ENCODE results near the gene SERP1. TPM values are rescaled to one million over a fixed set of nuclear protein-coding genes. Genes with fewer than 3 reads are reported as not detected.

SERP1 gene
- total RNA-seq, 1 experiment from 2014 or later: 439 TPM

- H3K36me3 ChIP-seq (ENCODE audit: low read depth, low read length): no peaks in the 10 kb centered on the region
- no peak for DNase-seq
- H3F3A ChIP-seq (ENCODE audit: low read length, unreplicated experiment): no peaks in the 10 kb centered on the region
- no TSS peak for BruUV-seq (replicated peaks)
- no peak overlapping the region for H3K27ac ChIP-seq (ENCODE audit: low read length)
- intact Hi-C loops (cut with micrococcal nuclease): no loop called here
- no peaks in the 10 kb centered on the region for H3K27me3 ChIP-seq (ENCODE audit: low read length)
- H3K79me2 ChIP-seq (ENCODE audit: low read length): no peaks in the 10 kb centered on the region
- ChIA-PET CTCF (no interaction called here), POLR2A (ENCODE audit: unreplicated experiment) (no interaction called here)
- H3K9ac ChIP-seq (ENCODE audit: low read length): no peak overlapping the region
- no peak overlapping the region for H3K4me3 ChIP-seq (ENCODE audit: low read length)
- no peak overlapping the region for H2AFZ ChIP-seq (ENCODE audit: low read length)
- TF ChIP-seq EZH2phosphoT487 (IDR thresholded peaks at IDR 0.05; ENCODE audit: borderline replicate concordance, low read length): no peak
- no peak for TF ChIP-seq CTCF (conservative IDR thresholded peaks at IDR 0.05; ENCODE audit: low read depth, low read length)
- TF ChIP-seq EZH2 (IDR thresholded peaks at IDR 0.05; ENCODE audit: low read length, unreplicated experiment): no peak
- no peaks in the 10 kb centered on the region for H3K9me3 ChIP-seq (ENCODE audit: low read length)
- peaks cover 9% of the 10 kb centered on the region for H3K4me1 ChIP-seq (ENCODE audit: insufficient read depth, low read length)
- no peak overlapping the region for H3K4me2 ChIP-seq (ENCODE audit: low read length)
- H4K20me1 ChIP-seq (ENCODE audit: low read length): no peaks in the 10 kb centered on the region
- no peaks in the 10 kb centered on the region for H3K9me2 ChIP-seq (replicated peaks; ENCODE audit: low read length)
- ATAC-seq: no peak
Measured at GRCh38 chr3:150511122-150511821, 35.0 kb downstream of the SERP1 start.

- H3K4me1 ChIP-seq (ENCODE audit: insufficient read depth, low read length): no peaks in the 10 kb centered on the region
- no peaks in the 10 kb centered on the region for H3K9me3 ChIP-seq (ENCODE audit: low read length)
- intact Hi-C loops (cut with micrococcal nuclease): no loop called here
- no peak overlapping the region for H3K9ac ChIP-seq (ENCODE audit: low read length)
- DNase-seq (no peak), ATAC-seq (no peak)
- no peak overlapping the region for H3K4me3 ChIP-seq (ENCODE audit: low read length)
- H3F3A ChIP-seq (ENCODE audit: low read length, unreplicated experiment): no peaks in the 10 kb centered on the region
- no peaks in the 10 kb centered on the region for H3K9me2 ChIP-seq (replicated peaks; ENCODE audit: low read length)
- ChIA-PET CTCF (no interaction called here), POLR2A (ENCODE audit: unreplicated experiment) (no interaction called here)
- no peak overlapping the region for H3K4me2 ChIP-seq (ENCODE audit: low read length)
- no peaks in the 10 kb centered on the region for H3K36me3 ChIP-seq (ENCODE audit: low read depth, low read length)
- no peaks in the 10 kb centered on the region for H4K20me1 ChIP-seq (ENCODE audit: low read length)
- no peak overlapping the region for H3K27ac ChIP-seq (ENCODE audit: low read length)
- H3K27me3 ChIP-seq (ENCODE audit: low read length): no peaks in the 10 kb centered on the region
- no peak overlapping the region for H2AFZ ChIP-seq (ENCODE audit: low read length)
- BruUV-seq (replicated peaks): no TSS peak
- TF ChIP-seq CTCF (conservative IDR thresholded peaks at IDR 0.05; ENCODE audit: low read depth, low read length): no peak
- no peak for TF ChIP-seq EZH2 (IDR thresholded peaks at IDR 0.05; ENCODE audit: low read length, unreplicated experiment)
- TF ChIP-seq EZH2phosphoT487 (IDR thresholded peaks at IDR 0.05; ENCODE audit: borderline replicate concordance, low read length): no peak
- no peaks in the 10 kb centered on the region for H3K79me2 ChIP-seq (ENCODE audit: low read length)
Measured at GRCh38 chr3:150509780-150510179, 36.5 kb downstream of the SERP1 start.

GRCh38 chr3:150508401-150508800 is 37.9 kb downstream of the SERP1 start:
- CTCF ChIA-PET: interaction anchor here (0.6 kb wide), 1 partner anchor 254 kb away, joined by 4 read pairs; no protein-coding TSS in a partner anchor
- H3K27me3 ChIP-seq (ENCODE audit: low read length): no peaks in the 10 kb centered on the region
- H3K27ac ChIP-seq (ENCODE audit: low read length): no peak overlapping the region
- no peaks in the 10 kb centered on the region for H4K20me1 ChIP-seq (ENCODE audit: low read length)
- no peaks in the 10 kb centered on the region for H3K9me2 ChIP-seq (replicated peaks; ENCODE audit: low read length)
- no peaks in the 10 kb centered on the region for H3K4me1 ChIP-seq (ENCODE audit: insufficient read depth, low read length)
- no peak overlapping the region for H3K4me3 ChIP-seq (ENCODE audit: low read length)
- no peak overlapping the region for H3K9ac ChIP-seq (ENCODE audit: low read length)
- no peaks in the 10 kb centered on the region for H3K36me3 ChIP-seq (ENCODE audit: low read depth, low read length)
- no peaks in the 10 kb centered on the region for H3K79me2 ChIP-seq (ENCODE audit: low read length)
- no peaks in the 10 kb centered on the region for H3F3A ChIP-seq (ENCODE audit: low read length, unreplicated experiment)
- POLR2A ChIA-PET (ENCODE audit: unreplicated experiment): no interaction called here
- H3K9me3 ChIP-seq (ENCODE audit: low read length): no peaks in the 10 kb centered on the region
- no peak for ATAC-seq
- no peak for TF ChIP-seq EZH2 (IDR thresholded peaks at IDR 0.05; ENCODE audit: low read length, unreplicated experiment)
- TF ChIP-seq CTCF (conservative IDR thresholded peaks at IDR 0.05; ENCODE audit: low read depth, low read length): no peak
- no peak for TF ChIP-seq EZH2phosphoT487 (IDR thresholded peaks at IDR 0.05; ENCODE audit: borderline replicate concordance, low read length)
- H2AFZ ChIP-seq (ENCODE audit: low read length): no peak overlapping the region
- no TSS peak for BruUV-seq (replicated peaks)
- no peak for DNase-seq
- H3K4me2 ChIP-seq (ENCODE audit: low read length): no peak overlapping the region
- intact Hi-C loops (cut with micrococcal nuclease): no loop called here

Measured in PC-3 (cell line).